DMS53 treated with DMSO at 0.1 percent for 48 hours (cell line): ENCODE data around the gene KRT12.
"Not testable (repeated sequence)": the region's sequence is repeated elsewhere in the genome, so short reads cannot be mapped to it uniquely, and the experiment has no call there.

ENCODE experiments used
- DNase-seq: peaks from one replicate; lab custom pipeline; 2025; ENCODE audit not compliant: unreplicated experiment; lab: John Stamatoyannopoulos, UW

The KRT12 gene

GRCh38 chr17:40817103-40817682, 49.8 kb downstream of the KRT12 start:
- no peak for DNase-seq

DNA sequence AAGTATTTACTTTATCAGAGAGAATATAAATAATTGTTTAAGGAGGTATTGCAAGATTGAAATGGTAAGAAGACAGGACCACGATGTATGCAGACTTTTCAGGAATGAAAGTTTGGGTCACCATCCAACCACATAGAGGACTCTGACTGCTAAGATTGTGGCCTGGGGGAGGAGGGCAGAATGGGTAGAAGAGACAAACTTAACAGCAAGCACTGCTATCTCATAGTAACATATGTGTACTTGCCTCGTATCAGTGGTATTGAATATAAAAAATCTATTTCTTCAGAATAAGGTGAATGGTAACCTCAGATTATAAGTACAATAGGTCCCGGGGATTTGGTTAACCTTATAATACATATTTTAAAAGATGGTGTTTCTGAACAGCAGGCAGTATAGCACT, 50.5 kb downstream of the KRT12 start:
- no peak for DNase-seq

DNA sequence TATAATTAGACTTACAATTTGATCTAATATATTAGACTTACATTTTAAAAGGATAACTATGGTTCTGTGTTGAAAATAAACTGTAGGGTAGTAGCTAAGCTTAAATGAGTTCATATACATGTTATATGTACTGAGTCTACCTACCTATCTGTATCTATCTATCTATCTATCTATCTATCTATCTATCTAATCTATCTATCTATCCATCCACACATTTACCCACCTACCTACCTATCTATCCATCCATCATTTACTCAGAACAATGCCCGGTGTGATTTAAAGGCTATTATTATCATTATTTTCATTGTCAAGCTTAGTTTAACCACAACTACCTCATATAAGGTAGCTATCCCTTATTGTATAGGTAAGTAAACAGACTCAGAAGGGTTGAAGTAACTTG, 51.6 kb downstream of the KRT12 start:
- no peak for DNase-seq

DNA sequence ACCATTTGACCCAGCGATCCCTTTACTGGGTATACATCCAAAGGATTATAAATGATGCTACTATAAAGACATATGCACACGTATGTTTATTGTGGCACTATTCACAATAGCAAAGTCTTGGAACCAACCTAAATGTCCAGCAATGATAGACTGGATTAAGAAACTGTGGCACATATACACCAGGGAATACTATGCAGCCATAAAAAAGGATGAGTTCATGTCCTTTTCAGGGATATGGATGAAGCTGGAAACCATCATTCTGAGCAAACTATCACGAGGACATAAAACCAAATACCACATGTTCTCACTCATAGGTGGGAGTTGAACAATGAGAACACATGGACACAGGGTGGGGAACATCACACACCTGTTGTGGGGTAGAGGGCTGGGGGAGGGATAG, 52.4 kb downstream of the KRT12 start:
- DNase-seq, result not testable (repeated sequence)

DNA sequence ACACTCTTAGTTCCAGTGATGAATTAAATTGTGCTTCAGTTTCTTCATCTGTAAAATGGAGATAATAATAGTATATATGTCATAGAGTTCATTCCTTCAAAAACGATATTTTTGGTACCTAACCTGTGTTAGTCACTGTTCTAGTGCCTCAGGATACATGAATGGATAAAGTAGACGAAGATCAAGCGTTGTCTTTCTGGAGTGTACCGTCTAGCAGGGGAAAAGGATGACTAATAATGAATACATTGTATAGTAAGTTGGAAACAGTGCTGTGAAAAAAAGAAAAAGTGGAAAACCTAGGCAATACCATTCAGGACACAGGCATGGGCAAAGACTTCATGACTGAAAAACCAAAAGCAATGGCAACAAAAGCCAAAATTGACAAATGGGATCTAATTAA, 53.2 kb downstream of the KRT12 start:
- no peak for DNase-seq

- DNase-seq, result no peak
These were observed 54.4 kb downstream of the KRT12 start for GRCh38 chr17:40812639-40813038.
